ENCODE results near the gene YPEL3.

DNA sequence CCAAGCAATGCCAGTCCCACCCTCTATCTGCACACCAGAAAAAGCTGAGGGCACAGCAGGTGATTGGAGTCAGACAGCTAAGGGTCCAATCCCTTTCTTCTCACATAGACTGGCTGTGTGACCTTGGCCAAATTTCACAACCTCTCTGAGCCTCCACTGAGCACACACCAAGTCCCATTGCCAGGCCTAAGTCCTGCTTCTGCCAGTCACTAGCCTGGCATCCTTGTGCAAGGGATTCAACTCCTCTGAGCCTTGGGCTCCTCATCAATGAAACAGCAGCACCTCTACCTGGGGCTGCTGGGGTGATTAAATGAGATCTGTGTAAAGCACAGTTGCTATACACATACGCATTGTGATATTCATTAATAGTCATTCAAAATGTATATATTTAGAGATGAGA lies 49.4 kb downstream of the YPEL3 start:
- TF ChIP-seq POLR2A (IDR thresholded peaks at IDR 0.05; ENCODE audit: low read depth, low read length) (no peak), POLR2AphosphoS5 (IDR thresholded peaks at IDR 0.05; ENCODE audit: low read depth, low read length) (no peak)

All from GM12891 (cell line).